Measurements from ENCODE around the gene RAB34.
"Not testable (repeated sequence)": the region's sequence is repeated elsewhere in the genome, so short reads cannot be mapped to it uniquely, and the experiment has no call there.

Gene RAB34

GRCh38 chr17:28745786-28746411, 28.2 kb upstream of the RAB34 start:
- no peak for DNase-seq

GRCh38 chr17:28744972-28745785, 27.5 kb upstream of the RAB34 start:
- DNase-seq, result peak; percentile 60

- peak; percentile 79 for DNase-seq
Measured at GRCh38 chr17:28744104-28744971, 26.7 kb upstream of the RAB34 start.

GRCh38 chr17:28743243-28744103, 25.8 kb upstream of the RAB34 start, which contains the start of gene TRAF4:
TRAF4 (plus strand) TSS chr17:28744011; CDS start chr17:28744113, 102 bp downstream.
- DNase-seq, result peak; percentile 92

GRCh38 chr17:28741358-28742349, 24.0 kb upstream of the RAB34 start:
- no peak for DNase-seq

GRCh38 chr17:28740406-28741357, 23.0 kb upstream of the RAB34 start:
- DNase-seq, result no peak

- DNase-seq, result peak; percentile 66
Measured at GRCh38 chr17:28738680-28739384, 21.2 kb upstream of the RAB34 start.

- no peak for DNase-seq
Measured at GRCh38 chr17:28737770-28738679, 20.4 kb upstream of the RAB34 start.

GRCh38 chr17:28737316-28737715, 19.6 kb upstream of the RAB34 start:
- no peak for DNase-seq

- DNase-seq, result not testable (repeated sequence)
Measured at GRCh38 chr17:28735913-28736769, 18.5 kb upstream of the RAB34 start.

- no peak for DNase-seq
Measured at GRCh38 chr17:28735242-28735722, 17.6 kb upstream of the RAB34 start.

GRCh38 chr17:28734712-28735241, 17.1 kb upstream of the RAB34 start:
- no peak for DNase-seq

GRCh38 chr17:28733346-28733745, 15.7 kb upstream of the RAB34 start:
- DNase-seq, result no peak

- DNase-seq, result no peak
Measured at GRCh38 chr17:28729950-28730330, 12.3 kb upstream of the RAB34 start.

- peak; percentile 98 for DNase-seq
Measured at GRCh38 chr17:28728364-28729200, 10.9 kb upstream of the RAB34 start, which contains the start of gene NEK8. NEK8 (plus strand) TSS chr17:28728788; CDS start chr17:28728814, 26 bp downstream.
